Measurements from ENCODE around the gene BTN3A1.

The BTN3A1 gene

DNA sequence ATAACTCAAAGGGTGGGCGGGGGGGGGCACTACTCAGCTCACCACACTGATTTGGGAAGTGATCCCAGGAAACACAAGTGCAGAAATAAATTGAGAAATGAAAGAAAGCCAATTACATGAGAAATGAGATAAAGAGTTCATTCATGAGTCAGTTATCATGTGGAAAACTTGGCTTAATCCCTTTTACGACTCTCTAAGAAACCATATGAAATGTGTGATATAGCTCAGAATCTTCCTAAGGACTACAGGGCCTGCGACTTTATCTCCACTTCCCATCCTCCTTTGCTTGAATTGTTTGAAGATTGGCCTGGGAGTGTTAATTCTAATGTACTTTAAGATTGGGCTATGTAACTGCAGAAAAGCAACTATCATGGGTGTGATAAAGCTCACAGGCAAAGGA is 22.8 kb upstream of the BTN3A1 start:
- no peak for DNase-seq

DNA sequence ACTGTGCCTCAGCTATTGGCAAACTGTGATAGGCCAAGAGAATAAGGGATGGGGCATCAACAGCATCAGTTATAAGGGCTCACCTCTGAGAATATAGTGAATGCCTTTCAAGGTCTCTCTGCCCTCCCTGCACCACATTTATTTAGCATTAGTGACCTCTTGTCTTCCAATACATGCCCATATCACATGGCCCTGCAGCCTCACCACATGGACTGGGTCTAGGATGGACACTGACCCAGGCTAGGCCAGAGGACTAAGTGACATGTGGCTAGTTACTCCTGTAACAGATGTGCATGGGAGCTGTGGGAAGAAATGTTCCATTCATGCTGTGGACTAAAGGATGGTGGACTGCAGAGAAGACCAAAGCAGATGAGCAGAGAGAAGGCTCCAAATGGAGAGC is 22.3 kb upstream of the BTN3A1 start:
- no peak for DNase-seq

DNA sequence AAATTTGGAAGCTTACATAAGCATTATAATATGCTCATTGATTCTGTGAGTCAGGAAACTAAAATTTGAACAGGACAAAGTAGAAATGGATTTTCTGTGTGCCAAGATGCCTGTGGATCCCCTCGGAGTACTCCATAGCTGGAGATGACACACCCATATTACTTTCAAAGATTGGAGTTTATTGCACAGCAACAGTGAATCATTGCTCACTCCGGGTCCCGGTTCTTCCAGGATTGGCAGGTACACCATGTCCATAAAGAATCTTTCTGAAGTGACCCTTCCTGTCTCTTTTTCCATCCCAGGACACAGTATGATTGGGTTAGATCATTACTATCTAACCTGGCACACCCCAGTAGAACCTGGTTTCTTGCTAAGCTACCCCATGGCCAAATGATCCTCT is 21.8 kb upstream of the BTN3A1 start:
- no peak for DNase-seq

DNA sequence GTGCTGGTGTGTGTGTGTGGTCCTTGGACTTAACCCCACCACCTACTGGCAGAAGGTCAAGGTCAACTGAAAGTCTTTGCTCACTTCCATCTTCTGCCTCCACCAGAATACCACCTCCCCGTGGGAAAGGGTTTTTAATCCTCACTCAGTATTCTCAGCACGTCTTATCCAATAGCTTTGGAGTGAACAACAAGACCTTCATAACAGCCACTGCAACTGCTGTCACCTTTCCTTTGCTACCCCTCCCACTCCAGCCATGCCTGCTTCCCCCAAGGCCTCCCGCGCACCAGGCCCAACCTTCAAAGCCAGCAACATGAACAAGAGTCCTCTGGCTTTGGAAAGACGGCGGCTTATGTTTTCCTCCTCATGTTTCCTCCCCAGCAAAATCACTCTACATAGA is 20.0 kb upstream of the BTN3A1 start:
- DNase-seq: no peak

DNA sequence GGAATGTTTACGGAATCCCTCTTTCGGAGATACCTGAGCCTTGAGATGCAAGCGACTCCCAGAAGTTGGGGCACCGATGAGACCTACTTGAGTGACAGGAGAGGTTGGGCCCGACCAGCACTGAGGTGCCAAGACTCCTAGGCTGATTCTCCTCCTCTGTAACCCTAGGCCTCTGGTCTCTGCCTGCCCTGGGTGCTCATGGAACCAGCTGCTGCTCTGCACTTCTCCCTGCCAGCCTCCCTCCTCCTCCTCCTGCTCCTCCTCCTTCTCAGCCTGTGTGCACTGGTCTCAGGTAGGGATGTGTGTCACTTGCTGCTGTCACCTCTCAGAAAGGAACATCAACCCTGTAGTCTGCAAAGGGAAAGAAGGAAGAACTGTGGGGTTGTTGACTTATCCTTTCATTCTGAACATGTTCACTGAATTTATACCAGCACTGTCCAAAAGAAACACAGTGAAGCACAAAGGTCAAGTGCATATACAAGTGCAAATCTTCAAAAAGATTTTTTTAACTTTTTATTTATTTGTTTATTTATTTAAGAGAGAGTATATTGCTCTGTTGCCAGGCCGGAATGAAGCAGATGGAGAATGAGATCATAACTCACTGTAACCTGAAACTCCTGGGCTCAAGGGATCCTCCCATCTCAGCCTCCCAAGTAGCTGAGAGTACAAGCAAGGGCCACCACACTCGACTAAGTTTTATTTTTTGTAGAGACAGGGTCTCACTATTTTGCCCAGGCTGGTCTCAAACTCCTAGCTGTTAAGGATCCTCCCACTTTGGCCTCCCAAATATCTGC is 18.3 kb upstream of the BTN3A1 start:
- DNase-seq: peak in 5 of 51 donors; percentile 6 to 24 (median 15)

DNA sequence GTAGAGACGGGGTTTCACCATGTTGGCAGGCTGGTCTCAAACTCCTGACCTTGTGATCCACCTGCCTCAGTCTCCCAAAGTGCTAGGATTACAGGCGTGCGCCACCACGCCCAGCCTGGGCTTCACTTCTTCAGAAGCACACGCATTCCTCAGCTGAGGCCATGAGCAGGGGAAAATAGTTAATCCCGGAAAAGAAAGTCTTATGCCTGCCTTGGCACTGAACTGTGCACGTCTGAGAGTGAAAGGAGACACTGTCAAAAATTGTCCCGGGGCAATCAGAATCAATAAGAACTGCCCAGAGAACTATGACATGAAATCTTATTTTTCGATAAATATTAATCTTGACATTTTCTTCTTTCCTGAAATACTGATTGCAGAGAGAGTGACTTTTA is 16.3 kb upstream of the BTN3A1 start:
- no peak for DNase-seq

DNA sequence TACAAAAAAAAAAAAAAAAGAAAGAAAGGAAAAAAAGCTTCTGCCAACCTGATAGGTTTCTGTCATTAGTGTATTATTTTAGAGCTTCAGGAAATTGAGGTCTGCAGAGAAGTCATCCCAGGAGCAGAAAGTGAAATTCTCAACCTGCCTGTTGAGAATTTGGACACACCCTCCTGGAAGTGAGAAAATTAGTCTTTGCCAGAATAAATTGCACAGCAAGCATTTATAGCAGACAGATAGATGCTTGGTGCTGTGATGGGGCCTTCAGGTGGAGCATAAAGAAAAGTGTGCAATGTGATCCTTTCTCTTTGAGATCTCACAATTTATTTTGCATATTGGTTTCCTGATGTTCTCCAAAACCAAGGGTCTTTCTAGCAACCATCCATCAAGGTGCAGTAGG is 14.5 kb upstream of the BTN3A1 start:
- no peak for DNase-seq

DNA sequence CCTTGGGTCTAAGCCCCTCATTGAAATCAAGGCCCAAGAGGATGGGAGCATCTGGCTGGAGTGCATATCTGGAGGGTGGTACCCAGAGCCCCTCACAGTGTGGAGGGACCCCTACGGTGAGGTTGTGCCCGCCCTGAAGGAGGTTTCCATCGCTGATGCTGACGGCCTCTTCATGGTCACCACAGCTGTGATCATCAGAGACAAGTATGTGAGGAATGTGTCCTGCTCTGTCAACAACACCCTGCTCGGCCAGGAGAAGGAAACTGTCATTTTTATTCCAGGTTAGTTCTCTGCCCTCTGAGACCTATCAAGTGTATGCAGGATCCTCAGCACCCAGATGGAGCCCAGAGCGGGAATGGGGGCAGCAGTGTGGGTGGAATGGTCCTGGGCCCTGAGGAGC is 14.1 kb upstream of the BTN3A1 start:
- DNase-seq: no peak

DNA sequence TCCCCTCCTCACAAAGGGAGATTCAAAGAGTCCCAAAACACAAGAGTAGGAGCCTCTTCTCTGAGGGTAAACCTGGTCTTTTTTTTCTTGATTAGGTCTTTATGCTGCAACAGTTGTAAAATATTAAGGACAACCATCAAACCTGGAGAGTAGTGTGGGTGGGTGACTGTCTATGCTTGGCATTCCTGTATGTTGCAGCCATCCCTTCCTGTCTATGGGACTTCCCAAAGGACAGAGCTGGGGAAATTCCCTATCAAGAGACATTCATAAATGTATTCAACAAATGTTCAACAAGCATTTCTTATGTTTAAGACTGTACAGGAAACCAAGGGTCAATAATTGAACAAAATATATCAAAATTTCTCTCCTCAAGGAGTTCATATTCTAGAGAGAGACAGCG is 13.6 kb upstream of the BTN3A1 start:
- no peak for DNase-seq

DNA sequence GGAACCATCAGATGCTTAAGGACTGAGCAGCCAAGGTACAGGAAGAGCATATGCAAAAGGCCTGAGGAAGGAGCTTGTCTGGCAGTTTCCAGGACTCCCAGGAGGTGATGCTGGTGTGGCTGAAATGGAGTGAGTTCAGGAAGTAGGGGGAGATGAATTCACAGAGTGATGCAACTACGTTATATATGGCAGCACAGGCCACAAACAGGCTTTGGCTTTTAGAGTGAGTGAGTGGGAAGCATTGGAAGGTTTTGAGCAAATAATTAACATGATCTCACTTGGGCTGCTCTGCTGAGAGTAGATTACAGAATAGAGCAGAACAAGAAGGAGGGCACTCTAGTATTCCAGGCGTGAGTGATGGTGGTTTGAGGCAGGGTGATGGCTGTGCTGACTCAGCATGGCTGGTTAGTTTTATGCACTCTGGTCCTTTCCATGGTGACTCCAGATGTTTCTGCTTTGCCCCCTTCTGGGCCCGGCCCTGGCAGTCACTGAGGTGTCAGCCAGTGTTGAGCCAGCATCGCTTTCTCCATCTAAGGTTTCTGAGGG is 12.7 kb upstream of the BTN3A1 start:
- no peak for DNase-seq

DNA sequence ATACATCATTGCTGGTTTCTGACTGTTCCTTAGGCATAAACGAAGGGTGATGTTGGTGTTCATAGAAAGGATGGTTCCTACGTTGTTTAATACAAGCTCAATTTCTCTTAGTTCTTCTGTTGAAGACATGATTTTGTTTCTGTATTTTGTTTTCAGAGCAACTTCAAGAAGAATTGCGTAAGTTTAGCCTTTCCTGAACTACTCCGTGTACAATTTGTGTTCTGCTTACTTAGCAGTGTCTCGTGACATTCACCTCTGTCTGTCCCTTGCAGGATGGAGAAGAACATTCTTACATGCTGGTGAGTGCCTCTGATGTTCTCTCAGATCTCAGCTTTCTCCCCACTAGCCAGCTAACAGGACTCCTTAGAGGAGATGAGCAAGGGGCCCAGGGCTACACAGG is 11.5 kb upstream of the BTN3A1 start:
- no peak for DNase-seq

DNA sequence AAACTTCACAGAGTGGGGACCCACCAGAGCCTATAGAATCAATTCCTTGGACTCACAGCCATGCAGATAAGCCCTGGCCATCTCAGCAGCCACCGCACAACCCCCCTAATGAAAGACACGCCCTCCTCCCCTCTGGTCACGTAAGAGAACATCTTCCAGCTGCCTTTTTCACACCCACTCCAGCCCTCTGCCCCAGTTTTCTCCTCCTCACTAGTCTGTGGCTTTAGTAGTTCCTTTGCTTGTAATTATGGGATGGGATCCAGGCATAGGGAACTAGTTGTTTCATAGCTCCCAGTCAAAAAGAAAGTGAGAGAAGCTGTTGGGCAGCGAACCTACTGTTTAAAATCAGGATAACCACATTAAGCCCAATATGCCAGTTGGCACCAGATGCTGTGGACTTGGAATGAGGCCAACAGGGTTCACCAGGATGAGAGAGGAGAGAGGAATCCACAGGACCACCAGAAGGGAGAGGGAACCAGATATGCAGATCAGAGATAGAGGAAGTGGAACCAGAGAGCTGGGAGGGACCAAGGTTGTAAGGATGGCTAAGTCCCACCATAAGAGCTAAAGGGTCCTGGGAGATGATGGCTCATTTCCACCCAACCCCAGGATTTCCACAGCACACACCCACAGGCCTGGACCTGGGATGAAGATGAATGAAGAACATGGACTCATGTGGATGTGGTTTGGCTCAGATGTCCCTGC is 9.0 kb upstream of the BTN3A1 start:
- DNase-seq: no peak

DNA sequence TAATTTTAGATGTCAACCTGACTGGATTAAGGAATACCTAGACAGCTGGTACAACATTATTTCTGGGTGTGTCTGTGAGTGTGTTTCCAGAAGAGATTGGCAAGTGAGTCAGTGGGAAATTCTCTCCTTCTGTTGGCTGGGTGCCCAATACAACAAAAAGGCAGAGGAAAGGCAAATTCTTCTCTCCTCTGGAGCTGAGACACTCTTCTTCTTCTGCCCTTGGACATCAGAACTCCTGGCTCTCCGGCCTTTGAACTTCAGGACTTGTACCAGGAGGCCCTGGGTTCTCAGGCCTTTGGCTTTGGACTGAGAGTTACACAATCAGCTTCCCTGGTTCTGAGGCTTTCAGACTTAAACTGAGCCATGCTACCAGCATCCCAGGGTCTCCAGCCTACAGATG is 7.8 kb upstream of the BTN3A1 start:
- no peak for DNase-seq

DNA sequence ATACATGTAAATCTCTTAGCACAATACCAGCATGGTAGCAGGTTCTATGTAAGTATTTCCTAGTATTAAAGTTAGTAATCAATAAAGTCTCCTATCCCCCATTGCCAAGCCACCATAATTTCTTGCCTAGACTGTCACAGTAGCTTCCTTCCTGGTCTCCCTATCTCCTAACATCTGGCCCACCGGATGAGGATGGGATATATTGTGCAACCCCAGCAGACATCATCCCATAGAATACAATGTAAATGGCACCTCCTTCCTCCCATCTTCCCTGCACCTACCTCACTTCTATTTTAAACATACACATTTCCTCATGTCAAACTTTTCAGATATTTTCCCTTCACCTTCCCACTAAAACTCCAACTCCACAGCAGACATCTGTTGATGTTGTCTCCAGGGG is 3.5 kb upstream of the BTN3A1 start:
- DNase-seq: no peak

DNA sequence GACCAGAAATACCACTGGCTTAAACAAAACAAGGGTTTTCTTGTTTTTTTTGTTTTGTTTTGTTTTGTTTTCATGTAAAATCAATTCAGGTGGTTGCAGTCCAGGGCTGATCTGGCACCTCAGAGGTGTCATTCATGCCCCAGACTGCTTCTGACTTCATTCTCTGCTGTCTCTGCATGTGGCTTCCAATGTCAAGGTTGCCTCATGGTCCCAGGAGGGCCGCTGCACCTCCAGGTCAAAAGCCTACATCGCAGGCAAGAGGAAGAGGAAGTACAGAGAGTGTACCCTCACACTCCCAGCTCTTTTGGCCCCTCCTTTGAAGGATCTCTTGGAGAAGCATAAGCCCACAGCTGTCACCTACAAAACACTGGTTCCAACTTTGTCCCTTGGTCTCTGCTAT is 1.4 kb upstream of the BTN3A1 start:
- DNase-seq: no peak

DNA sequence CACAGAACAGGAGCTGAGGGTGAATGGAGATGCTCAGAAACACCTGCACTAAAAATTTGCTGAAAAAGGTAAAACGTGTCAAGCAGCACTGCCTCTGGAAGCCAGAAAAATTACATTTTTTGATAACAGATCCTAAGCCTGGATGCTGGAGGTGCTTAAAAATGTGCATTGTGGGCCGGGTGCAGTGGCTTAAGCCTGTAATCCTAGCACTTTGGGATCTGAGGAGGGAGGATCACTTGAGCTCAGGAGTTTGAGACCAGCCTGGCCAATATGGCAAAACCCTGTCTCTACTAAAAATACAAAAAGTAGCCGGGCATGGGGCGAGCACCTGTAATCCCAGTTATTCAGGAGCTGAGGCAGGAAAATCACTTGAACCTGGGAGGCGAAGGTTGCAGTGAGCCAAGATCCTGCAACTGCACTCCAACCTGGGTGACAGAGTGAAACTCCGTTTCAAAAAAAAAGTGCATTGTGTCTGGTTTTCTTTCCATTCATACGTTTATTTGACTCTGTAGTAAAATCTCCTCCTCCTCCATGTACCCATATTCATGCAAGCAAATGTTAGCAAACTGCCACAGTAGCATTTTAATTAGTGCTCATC is 587 bp upstream of the BTN3A1 start:
- peak in 1 of 51 donors; percentile 5 for DNase-seq

DNA sequence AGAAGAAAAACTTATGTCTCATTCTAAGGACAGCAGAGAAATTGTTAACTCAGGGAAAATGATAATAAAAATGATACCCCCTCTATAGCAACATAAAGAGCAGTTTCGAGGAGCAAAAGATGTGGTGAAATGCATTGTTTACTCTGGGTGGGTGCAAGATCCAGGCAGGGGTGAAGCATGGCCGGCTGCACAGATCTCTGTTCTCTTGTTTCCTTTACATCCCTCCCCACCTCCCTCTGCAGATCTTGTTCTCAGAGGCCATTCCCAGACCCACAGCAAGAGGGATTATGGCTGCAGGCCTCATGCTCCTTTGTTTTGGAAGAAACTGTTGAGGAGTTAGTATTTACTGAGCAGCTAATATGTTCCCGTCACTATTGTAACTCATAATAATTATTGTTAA is 1.8 kb downstream of the BTN3A1 start:
- no peak for DNase-seq

DNA sequence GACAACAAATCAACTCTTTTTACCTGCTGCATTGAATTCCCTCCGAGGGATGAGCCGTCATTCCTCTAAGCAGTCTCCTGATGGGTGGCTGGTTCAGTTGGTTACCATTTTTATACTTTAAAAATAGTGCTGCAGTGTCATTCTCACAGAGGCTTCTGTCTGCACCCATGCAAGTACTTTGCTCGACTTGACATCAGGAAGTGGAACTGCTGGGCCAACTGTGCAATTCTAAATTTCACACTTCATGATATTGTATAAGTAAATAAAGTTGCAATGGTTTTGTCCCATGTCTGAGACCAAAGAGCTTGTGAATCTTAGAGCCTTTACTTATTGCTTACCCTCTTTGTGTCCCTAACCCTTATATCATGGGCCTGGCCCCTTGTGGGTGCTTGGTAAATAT is 2.5 kb downstream of the BTN3A1 start:
- DNase-seq: no peak

DNA sequence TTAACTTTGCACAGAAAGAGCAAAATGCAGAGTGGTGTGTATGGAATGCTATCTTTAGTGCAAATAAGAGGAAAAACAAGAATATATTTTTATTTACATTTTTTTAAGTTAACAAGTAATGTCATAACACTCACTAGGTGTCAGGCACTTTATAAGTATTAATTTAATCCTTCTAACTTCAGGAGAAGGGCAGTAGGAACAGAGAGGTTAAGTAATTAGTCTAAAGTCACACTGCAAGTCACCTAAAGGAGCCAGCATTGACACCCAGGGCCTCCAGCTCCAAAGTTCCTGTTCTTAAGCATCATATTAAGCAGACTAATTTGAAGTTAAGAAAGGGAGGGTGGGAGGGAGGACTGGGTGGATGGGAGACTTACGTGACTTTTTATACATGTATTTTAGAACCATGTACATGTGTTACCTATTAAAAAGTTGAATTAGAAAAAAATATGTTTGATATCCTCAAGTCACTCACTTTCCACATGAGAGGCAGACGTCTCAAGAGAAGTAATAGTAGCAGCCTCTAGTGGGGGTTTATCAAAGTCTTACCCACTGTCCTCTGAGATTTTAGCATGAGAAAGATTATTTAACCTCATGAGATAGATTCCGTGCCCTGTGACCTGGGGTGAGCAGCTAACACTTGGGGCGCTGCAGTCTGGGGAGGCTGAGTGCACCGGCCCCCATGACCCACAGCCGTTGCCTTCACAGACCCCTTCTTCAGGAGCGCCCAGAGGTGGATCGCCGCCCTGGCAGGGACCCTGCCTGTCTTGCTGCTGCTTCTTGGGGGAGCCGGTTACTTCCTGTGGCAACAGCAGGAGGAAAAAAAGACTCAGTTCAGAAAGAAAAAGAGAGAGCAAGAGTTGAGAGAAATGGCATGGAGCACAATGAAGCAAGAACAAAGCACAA is 7.0 kb downstream of the BTN3A1 start:
- DNase-seq: no peak

DNA sequence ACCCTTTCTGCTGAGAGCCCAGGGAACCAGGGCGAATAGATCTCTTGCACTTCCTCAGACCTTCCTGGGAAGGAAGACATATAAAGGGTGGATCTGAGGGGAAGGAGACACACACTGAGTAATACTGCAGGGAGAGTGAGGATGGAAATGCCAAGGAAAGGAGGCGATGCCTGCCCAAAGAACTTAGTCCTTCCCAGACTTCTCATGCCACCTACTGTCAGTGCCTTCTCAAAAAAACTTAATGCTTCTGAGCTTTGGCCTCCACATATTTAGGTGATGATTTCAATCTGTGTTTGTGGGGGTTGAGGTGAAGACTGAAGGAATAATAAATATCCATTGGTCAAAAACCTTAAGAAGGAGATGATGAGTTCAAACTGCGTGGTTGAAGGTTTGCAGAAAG is 9.7 kb downstream of the BTN3A1 start:
- no peak for DNase-seq

DNA sequence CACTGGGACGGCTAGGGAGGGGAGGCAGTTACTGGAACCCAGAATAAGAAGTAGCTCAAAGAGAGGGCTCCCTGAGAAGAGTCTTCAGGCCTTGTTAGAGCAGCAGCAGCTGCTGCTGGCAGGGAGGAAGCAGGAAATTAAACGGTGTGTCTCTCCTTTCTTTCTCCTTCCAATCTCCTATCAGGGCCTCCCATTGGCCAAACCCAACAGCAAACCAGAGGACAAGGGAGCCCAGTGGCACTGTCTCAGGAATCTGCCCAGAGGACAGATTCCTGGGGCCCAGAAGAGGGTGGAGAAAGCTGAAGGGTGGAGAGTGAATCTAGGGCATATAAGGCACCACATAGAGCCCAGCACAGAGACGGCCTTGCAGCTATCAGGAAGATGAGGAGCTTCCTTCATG is 10.2 kb downstream of the BTN3A1 start:
- DNase-seq: no peak

DNA sequence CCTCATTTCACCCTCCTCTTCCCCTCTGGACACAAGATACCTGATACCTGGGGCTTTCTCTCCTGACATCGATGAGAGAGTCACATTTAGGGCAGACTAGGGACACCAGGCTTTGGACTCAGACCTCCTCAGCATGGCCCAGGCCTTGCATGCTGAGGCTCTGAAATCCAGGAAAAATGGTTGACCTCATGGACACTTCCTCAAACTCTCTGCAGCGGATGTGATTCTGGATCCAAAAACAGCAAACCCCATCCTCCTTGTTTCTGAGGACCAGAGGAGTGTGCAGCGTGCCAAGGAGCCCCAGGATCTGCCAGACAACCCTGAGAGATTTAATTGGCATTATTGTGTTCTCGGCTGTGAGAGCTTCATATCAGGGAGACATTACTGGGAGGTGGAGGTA is 10.9 kb downstream of the BTN3A1 start:
- no peak for DNase-seq
